Progenitor cell of endocrine pancreas (in vitro differentiated cells): ENCODE measurements around the gene DNLZ. TPM values are rescaled to one million over a fixed set of nuclear protein-coding genes. Genes with fewer than 3 reads are reported as not detected.

Source experiments
- DNase-seq: peaks from one replicate; pipeline ENCODE4 v3.0.0; 2021; ENCODE audit warnings: low spot score; ENCODE audit not compliant: unreplicated experiment
- H3K27ac Mint-ChIP-seq: 2 replicates; pipeline ENCODE4 v1.8.0; 2021; ENCODE audit warnings: mild to moderate bottlenecking, moderate library complexity, mixed read lengths
- H3K27me3 Mint-ChIP-seq: 2 replicates; pipeline ENCODE4 v1.8.0; 2021; ENCODE audit warnings: mixed read lengths
- H3K36me3 Mint-ChIP-seq: 2 replicates; pipeline ENCODE4 v1.8.0; 2022; ENCODE audit warnings: mixed read lengths; ENCODE audit not compliant: insufficient read depth
- H3K4me1 Mint-ChIP-seq: 2 replicates; pipeline ENCODE4 v1.8.0; 2021; ENCODE audit warnings: low read depth, mixed read lengths
- H3K4me3 Mint-ChIP-seq: 2 replicates; pipeline ENCODE4 v1.8.0; 2021; ENCODE audit warnings: low read depth, mild to moderate bottlenecking, moderate library complexity, mixed read lengths
- H3K9me3 Mint-ChIP-seq: 2 replicates; pipeline ENCODE4 v1.8.0; 2021; ENCODE audit warnings: low read depth, mixed read lengths
- CTCF ChIP-seq: fragments of 200-600 bp; sonication (generic); IDR thresholded peaks from one replicate; pipeline ENCODE4 v1.5.0; 2021; ENCODE audit warnings: antibody characterized with exemption, mild to moderate bottlenecking; ENCODE audit not compliant: unreplicated experiment
- total RNA-seq: library from RNA; stranded (reverse); gene quantifications from 2 replicates; pipeline ENCODE4 v1.2.1, GENCODE V29; 2021

DNLZ gene
- total RNA-seq, 1 donor from 2014 or later = 16.2 TPM

- no peak for TF ChIP-seq CTCF
- Mint-ChIP-seq H3K27ac (no peak overlapping the region), H3K9me3 (no peaks in the 10 kb centered on the region), H3K27me3 (no peaks in the 10 kb centered on the region), H3K36me3 (no peaks in the 10 kb centered on the region), H3K4me1 (no peaks in the 10 kb centered on the region), H3K4me3 (no peak overlapping the region)
- DNase-seq = no peak
Observed at GRCh38 chr9:136365775-136366222, 2.3 kb upstream of the DNLZ start.

- H3K9me3 Mint-ChIP-seq = no peaks in the 10 kb centered on the region
- DNase-seq = no peak
- H3K4me3 Mint-ChIP-seq = no peak overlapping the region
Observed at GRCh38 chr9:136364942-136365774, 1.6 kb upstream of the DNLZ start.

GRCh38 chr9:136363949-136364748 lies 605 bp upstream of the DNLZ start:
- TF ChIP-seq CTCF = no peak
- Mint-ChIP-seq H3K27ac (no peak overlapping the region), H3K36me3 (no peaks in the 10 kb centered on the region), H3K9me3 (no peaks in the 10 kb centered on the region), H3K4me3 (peak overlapping the region; percentile 42), H3K27me3 (no peaks in the 10 kb centered on the region), H3K4me1 (no peaks in the 10 kb centered on the region)
- no peak for DNase-seq

More at GRCh38 chr9:136364942-136365774, 1.6 kb upstream of the DNLZ start:
- no peaks in the 10 kb centered on the region for H3K36me3 Mint-ChIP-seq
- H3K4me1 Mint-ChIP-seq = no peaks in the 10 kb centered on the region
- no peak overlapping the region for H3K27ac Mint-ChIP-seq
- H3K27me3 Mint-ChIP-seq = no peaks in the 10 kb centered on the region
- TF ChIP-seq CTCF = no peak

GRCh38 chr9:136362450-136362784 lies 1.1 kb downstream of the DNLZ start:
- TF ChIP-seq CTCF = no peak
- Mint-ChIP-seq H3K4me3 (no peak overlapping the region), H3K9me3 (no peaks in the 10 kb centered on the region), H3K36me3 (no peaks in the 10 kb centered on the region), H3K27ac (peak overlapping the region; percentile 92), H3K4me1 (no peaks in the 10 kb centered on the region), H3K27me3 (no peaks in the 10 kb centered on the region)
- DNase-seq = no peak

GRCh38 chr9:136361754-136362449 lies 1.6 kb downstream of the DNLZ start:
- Mint-ChIP-seq H3K4me3 (no peak overlapping the region), H3K4me1 (no peaks in the 10 kb centered on the region), H3K9me3 (no peaks in the 10 kb centered on the region), H3K27ac (no peak overlapping the region), H3K36me3 (no peaks in the 10 kb centered on the region), H3K27me3 (no peaks in the 10 kb centered on the region)
- no peak for DNase-seq
- TF ChIP-seq CTCF = no peak
